Measurements from ENCODE around the gene PDAP1.

Gene PDAP1

DNA sequence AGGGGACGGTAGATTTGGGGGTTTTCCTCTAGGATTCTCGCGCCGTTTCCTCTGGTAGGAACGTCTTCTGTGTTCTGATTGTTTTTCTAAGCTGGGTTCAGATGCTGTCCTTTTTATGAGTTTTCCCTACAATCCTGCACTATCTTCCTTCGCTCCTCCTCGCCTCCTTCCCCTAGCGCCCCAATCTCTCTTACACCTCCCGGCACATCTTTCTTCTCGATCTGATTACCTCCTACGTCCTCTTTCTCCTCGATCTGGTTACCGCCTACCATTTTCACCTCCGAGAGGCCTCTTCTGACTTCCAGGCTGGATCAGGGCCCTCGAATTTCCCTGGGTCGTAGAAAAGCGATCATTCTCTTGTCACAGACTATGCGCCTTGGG is 785 bp upstream of the PDAP1 start:
- Histone ChIP-seq H3K9me3 (ENCODE audit: control insufficient read depth, insufficient read depth, low read length) (no peaks in the 10 kb centered on the region), H3K27ac (ENCODE audit: low read depth, low read length) (peak overlapping the region; percentile 76), H3K36me3 (ENCODE audit: control insufficient read depth, low read length) (peaks cover 84% of the 10 kb centered on the region), H3K27me3 (ENCODE audit: control insufficient read depth, low read length) (no peaks in the 10 kb centered on the region), H3K4me1 (ENCODE audit: control insufficient read depth, low read length) (peaks cover 33% of the 10 kb centered on the region), H3K4me3 (ENCODE audit: low read length) (peak overlapping the region; percentile 83), H4K20me1 (ENCODE audit: control insufficient read depth, insufficient read depth, low read depth, low read length) (peaks cover 32% of the 10 kb centered on the region; the same call in 1 of the 2 replicates), H3K9me2 (replicated peaks; ENCODE audit: control insufficient read depth, low read length) (no peaks in the 10 kb centered on the region), H3K4me2 (ENCODE audit: low read length) (peak overlapping the region; percentile 85), H3K79me2 (ENCODE audit: control insufficient read depth, low read length) (peaks cover 87% of the 10 kb centered on the region), H3F3A (ENCODE audit: control insufficient read depth, insufficient read depth) (peaks cover 11% of the 10 kb centered on the region)
- TF ChIP-seq EZH2phosphoT487 (IDR thresholded peaks at IDR 0.05; ENCODE audit: borderline replicate concordance, low read length), result no peak
- TF ChIP-seq, protein P1, sequence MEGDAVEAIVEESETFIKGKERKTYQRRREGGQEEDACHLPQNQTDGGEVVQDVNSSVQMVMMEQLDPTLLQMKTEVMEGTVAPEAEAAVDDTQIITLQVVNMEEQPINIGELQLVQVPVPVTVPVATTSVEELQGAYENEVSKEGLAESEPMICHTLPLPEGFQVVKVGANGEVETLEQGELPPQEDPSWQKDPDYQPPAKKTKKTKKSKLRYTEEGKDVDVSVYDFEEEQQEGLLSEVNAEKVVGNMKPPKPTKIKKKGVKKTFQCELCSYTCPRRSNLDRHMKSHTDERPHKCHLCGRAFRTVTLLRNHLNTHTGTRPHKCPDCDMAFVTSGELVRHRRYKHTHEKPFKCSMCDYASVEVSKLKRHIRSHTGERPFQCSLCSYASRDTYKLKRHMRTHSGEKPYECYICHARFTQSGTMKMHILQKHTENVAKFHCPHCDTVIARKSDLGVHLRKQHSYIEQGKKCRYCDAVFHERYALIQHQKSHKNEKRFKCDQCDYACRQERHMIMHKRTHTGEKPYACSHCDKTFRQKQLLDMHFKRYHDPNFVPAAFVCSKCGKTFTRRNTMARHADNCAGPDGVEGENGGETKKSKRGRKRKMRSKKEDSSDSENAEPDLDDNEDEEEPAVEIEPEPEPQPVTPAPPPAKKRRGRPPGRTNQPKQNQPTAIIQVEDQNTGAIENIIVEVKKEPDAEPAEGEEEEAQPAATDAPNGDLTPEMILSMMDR (IDR thresholded peaks at IDR 0.05; ENCODE audit: low read depth, low read length, poor library complexity, severe bottlenecking), result no peak

DNA sequence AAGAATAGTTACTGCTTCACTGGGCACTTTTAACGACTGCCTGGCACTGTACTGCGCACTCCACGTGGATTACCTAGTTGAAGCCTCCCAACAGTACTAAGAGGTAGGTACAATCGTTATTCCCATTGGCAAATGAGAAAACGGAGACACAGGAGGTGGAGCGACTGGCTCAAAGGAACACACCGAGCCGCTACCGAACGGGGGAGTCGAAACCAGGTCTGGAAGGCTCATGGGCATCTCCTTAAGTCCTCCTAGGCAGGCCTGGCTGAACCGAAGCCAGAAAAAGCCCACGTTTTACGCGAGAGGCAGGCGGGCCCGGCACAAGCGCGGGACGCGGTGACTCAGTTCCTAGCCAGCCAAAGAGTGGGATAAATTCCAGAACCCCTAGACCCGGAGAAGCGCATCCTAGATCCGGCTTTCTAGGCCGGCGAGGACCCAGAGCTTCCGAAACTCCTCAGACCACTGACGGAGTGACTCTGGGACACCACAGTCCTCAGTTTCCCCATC is 472 bp downstream of the PDAP1 start:
- peaks cover 96% of the 10 kb centered on the region for H3K79me2 ChIP-seq (ENCODE audit: control insufficient read depth, low read length)
- H3K4me1 ChIP-seq (ENCODE audit: control insufficient read depth, low read length), result peaks cover 33% of the 10 kb centered on the region
- no peak for TF ChIP-seq EZH2phosphoT487 (IDR thresholded peaks at IDR 0.05; ENCODE audit: borderline replicate concordance, low read length)
- TF ChIP-seq, protein P1 (IDR thresholded peaks at IDR 0.05; ENCODE audit: low read depth, low read length, poor library complexity, severe bottlenecking), result no peak
- H3K36me3 ChIP-seq (ENCODE audit: control insufficient read depth, low read length), result peaks cover 86% of the 10 kb centered on the region
- peak overlapping the region; percentile 85 for H3K4me2 ChIP-seq (ENCODE audit: low read length)
- H3K27ac ChIP-seq (ENCODE audit: low read depth, low read length), result peak overlapping the region; percentile 76
- no peaks in the 10 kb centered on the region for H3K27me3 ChIP-seq (ENCODE audit: control insufficient read depth, low read length)
- H3K4me3 ChIP-seq (ENCODE audit: low read length), result peak overlapping the region; percentile 83
- peaks cover 11% of the 10 kb centered on the region for H3F3A ChIP-seq (ENCODE audit: control insufficient read depth, insufficient read depth)
- H4K20me1 ChIP-seq (ENCODE audit: control insufficient read depth, insufficient read depth, low read depth, low read length), result peaks cover 32% of the 10 kb centered on the region
- no peaks in the 10 kb centered on the region for H3K9me3 ChIP-seq (ENCODE audit: control insufficient read depth, insufficient read depth, low read length)
- no peaks in the 10 kb centered on the region for H3K9me2 ChIP-seq (replicated peaks; ENCODE audit: control insufficient read depth, low read length)

DNA sequence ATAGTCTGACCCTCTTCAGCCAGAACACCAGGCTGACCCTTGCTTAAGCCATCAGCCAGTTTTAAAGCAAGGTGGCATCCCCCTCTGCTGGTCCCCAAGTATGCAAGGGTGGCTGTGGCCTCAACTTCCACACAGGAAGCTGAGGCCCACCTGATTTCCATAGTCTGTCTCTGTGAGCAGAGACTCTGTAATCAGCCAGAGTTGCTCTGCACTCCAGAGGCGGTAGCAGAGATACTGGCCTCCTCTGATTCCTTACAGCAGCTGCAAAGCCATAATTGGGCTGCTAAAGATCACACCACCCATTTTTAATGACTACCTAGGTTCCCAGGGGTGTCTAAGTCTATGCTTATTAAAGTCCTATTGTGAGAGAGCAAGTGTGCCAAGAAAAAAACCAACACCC is 1.8 kb downstream of the PDAP1 start:
- Histone ChIP-seq H3K9me3 (ENCODE audit: control insufficient read depth, insufficient read depth, low read length) (no peaks in the 10 kb centered on the region), H3K4me3 (ENCODE audit: low read length) (peak overlapping the region; percentile 83), H4K20me1 (ENCODE audit: control insufficient read depth, insufficient read depth, low read depth, low read length) (peaks cover 32% of the 10 kb centered on the region), H3F3A (ENCODE audit: control insufficient read depth, insufficient read depth) (peaks cover 11% of the 10 kb centered on the region), H3K79me2 (ENCODE audit: control insufficient read depth, low read length) (peaks cover 87% of the 10 kb centered on the region), H3K4me2 (ENCODE audit: low read length) (peak overlapping the region; percentile 85), H3K4me1 (ENCODE audit: control insufficient read depth, low read length) (peaks cover 33% of the 10 kb centered on the region), H3K9me2 (replicated peaks; ENCODE audit: control insufficient read depth, low read length) (no peaks in the 10 kb centered on the region), H3K36me3 (ENCODE audit: control insufficient read depth, low read length) (peaks cover 81% of the 10 kb centered on the region), H3K27ac (ENCODE audit: low read depth, low read length) (peak overlapping the region; percentile 76), H3K27me3 (ENCODE audit: control insufficient read depth, low read length) (no peaks in the 10 kb centered on the region)
- TF ChIP-seq, protein P1 (IDR thresholded peaks at IDR 0.05; ENCODE audit: low read depth, low read length, poor library complexity, severe bottlenecking), result peak; percentile 48
- no peak for TF ChIP-seq EZH2phosphoT487 (IDR thresholded peaks at IDR 0.05; ENCODE audit: borderline replicate concordance, low read length)

Measured in DOHH2 (cell line).